Measurements from ENCODE around the gene INIP.

Gene INIP

DNA sequence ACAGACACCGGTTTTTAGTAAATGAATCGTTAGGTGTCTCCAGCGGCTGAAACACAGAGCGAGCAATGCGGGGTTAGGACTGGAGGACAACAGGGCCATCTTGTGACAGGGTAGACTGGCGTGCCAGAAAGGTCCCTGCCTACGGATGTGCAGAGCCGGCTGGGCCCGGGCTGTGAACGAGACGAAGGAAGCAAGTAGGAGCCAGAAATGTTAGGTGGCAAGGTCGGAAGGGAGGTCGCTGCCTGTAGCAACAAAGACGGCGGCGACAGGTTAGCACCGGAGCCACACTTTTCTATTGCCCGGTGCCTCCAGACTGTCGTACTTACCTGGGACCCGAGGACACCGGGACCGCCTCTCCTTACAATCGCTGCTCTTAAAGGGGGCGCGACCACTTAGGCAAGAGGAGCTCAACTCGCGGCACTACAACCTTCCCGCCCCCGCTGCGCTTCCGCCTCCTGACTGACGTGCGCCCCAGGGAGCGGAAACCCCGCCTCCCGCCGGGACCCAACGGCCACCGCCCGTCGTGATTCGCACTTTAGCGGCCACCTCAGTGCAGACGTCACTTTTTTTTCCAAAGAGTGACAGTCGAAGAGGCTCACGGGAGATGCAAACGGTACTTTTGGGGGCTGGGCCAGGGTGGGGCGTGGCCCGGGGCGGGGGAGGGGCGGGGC lies at the start of gene INIP (continued):
- no peak for TF ChIP-seq KLF17 (tag by site-specific recombination; IDR thresholded peaks at IDR 0.05)
- TF ChIP-seq ZNF776 (tag by site-specific recombination; IDR thresholded peaks at IDR 0.05; ENCODE audit: borderline replicate concordance) = no peak
- TF ChIP-seq ZBTB11 (tag by site-specific recombination; conservative IDR thresholded peaks at IDR 0.05; ENCODE audit: low read depth) = peak; percentile 80
- TF ChIP-seq GLIS2 (tag by site-specific recombination; IDR thresholded peaks at IDR 0.05) = peak; percentile 95
- TF ChIP-seq ZNF416 (tag by site-specific recombination; IDR thresholded peaks at IDR 0.05) = no peak
- TF ChIP-seq ZNF10 (tag by site-specific recombination; IDR thresholded peaks at IDR 0.05) = no peak
- peak; percentile 77 for TF ChIP-seq KLF9 (tag by site-specific recombination; IDR thresholded peaks at IDR 0.05; ENCODE audit: low read depth)
- TF ChIP-seq ZNF2 (tag by site-specific recombination; IDR thresholded peaks at IDR 0.05) = 0 out of 2 replicates have a peak, but pooled peaks have one; percentile 43
- peak; percentile 82 for TF ChIP-seq KLF10 (tag by site-specific recombination; IDR thresholded peaks at IDR 0.05)
- peak; percentile 76 for TF ChIP-seq ZBTB48 (tag by site-specific recombination; IDR thresholded peaks at IDR 0.05)
- TF ChIP-seq MZF1 (tag by site-specific recombination; IDR thresholded peaks at IDR 0.05; ENCODE audit: borderline replicate concordance) = no peak
- TF ChIP-seq ZBTB17 (tag by site-specific recombination; IDR thresholded peaks at IDR 0.05) = peak; percentile 64
- TF ChIP-seq, protein P1, sequence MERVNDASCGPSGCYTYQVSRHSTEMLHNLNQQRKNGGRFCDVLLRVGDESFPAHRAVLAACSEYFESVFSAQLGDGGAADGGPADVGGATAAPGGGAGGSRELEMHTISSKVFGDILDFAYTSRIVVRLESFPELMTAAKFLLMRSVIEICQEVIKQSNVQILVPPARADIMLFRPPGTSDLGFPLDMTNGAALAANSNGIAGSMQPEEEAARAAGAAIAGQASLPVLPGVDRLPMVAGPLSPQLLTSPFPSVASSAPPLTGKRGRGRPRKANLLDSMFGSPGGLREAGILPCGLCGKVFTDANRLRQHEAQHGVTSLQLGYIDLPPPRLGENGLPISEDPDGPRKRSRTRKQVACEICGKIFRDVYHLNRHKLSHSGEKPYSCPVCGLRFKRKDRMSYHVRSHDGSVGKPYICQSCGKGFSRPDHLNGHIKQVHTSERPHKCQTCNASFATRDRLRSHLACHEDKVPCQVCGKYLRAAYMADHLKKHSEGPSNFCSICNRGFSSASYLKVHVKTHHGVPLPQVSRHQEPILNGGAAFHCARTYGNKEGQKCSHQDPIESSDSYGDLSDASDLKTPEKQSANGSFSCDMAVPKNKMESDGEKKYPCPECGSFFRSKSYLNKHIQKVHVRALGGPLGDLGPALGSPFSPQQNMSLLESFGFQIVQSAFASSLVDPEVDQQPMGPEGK (tag by site-specific recombination; IDR thresholded peaks at IDR 0.05) = peak; percentile 66
- TF ChIP-seq ZNF561 (tag by site-specific recombination; IDR thresholded peaks at IDR 0.05; ENCODE audit: borderline replicate concordance) = no peak
- TF ChIP-seq ZIC2 (tag by site-specific recombination; IDR thresholded peaks at IDR 0.05) = peak; percentile 83
- peak; percentile 89 for TF ChIP-seq ZBTB20 (tag by site-specific recombination; IDR thresholded peaks at IDR 0.05)
- peak; percentile 70 for TF ChIP-seq KLF16 (tag by site-specific recombination; IDR thresholded peaks at IDR 0.05)
- peak; percentile 86 for TF ChIP-seq GLIS1 (tag by site-specific recombination; IDR thresholded peaks at IDR 0.05)
- peak; percentile 97 for TF ChIP-seq ZFP69B (tag by site-specific recombination; IDR thresholded peaks at IDR 0.05)
- no peak for TF ChIP-seq ZNF654 (tag by site-specific recombination; IDR thresholded peaks at IDR 0.05; ENCODE audit: low read depth)
- TF ChIP-seq FEZF1 (tag by site-specific recombination; IDR thresholded peaks at IDR 0.05) = peak; percentile 16; the same call in 1 of the 2 replicates
- no peak for TF ChIP-seq BCL11A (tag by site-specific recombination; IDR thresholded peaks at IDR 0.05; ENCODE audit: low read depth)
- peak; percentile 88 for TF ChIP-seq ZNF335 (tag by site-specific recombination; conservative IDR thresholded peaks at IDR 0.05)
- peak; percentile 91 for TF ChIP-seq PBX3 (CRISPR knock-in tag; IDR thresholded peaks at IDR 0.05)
- no peak for TF ChIP-seq ZNF549 (tag by site-specific recombination; IDR thresholded peaks at IDR 0.05)
- no peak for TF ChIP-seq ZBTB7A (tag by site-specific recombination; IDR thresholded peaks at IDR 0.05; ENCODE audit: low read depth)
- TF ChIP-seq SP2 (tag by site-specific recombination; IDR thresholded peaks at IDR 0.05) = peak; percentile 92
